Fibroblast of mammary gland (primary cell): ENCODE data around the gene OR11L1.

ENCODE experiments used
- DNase-seq: peaks from one replicate; pipeline ENCODE4 v3.0.0-alpha.2; 2010; ENCODE audit warnings: low read depth
- H3K4me3 ChIP-seq: 2 replicates; pipeline ENCODE4 v1.5.1; 2011; ENCODE audit warnings: low read depth, mild to moderate bottlenecking, low read length, moderate library complexity; ENCODE audit not compliant: control insufficient read depth
- TF ChIP-seq, protein P1 (sequence below): conservative IDR thresholded peaks from 2 replicates; pipeline ENCODE4 v1.5.1; 2011; ENCODE audit warnings: low read depth, low read length, inconsistent platforms; ENCODE audit not compliant: control insufficient read depth, insufficient read depth

Gene OR11L1

GRCh38 chr1:247845693-247846017 lies 4.0 kb upstream of the OR11L1 start:
- DNase-seq = no peak
- TF ChIP-seq, protein P1, sequence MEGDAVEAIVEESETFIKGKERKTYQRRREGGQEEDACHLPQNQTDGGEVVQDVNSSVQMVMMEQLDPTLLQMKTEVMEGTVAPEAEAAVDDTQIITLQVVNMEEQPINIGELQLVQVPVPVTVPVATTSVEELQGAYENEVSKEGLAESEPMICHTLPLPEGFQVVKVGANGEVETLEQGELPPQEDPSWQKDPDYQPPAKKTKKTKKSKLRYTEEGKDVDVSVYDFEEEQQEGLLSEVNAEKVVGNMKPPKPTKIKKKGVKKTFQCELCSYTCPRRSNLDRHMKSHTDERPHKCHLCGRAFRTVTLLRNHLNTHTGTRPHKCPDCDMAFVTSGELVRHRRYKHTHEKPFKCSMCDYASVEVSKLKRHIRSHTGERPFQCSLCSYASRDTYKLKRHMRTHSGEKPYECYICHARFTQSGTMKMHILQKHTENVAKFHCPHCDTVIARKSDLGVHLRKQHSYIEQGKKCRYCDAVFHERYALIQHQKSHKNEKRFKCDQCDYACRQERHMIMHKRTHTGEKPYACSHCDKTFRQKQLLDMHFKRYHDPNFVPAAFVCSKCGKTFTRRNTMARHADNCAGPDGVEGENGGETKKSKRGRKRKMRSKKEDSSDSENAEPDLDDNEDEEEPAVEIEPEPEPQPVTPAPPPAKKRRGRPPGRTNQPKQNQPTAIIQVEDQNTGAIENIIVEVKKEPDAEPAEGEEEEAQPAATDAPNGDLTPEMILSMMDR = no peak

GRCh38 chr1:247845011-247845692 lies 3.5 kb upstream of the OR11L1 start:
- no peak for DNase-seq

More at GRCh38 chr1:247845693-247846017, 4.0 kb upstream of the OR11L1 start:
- no peak overlapping the region for H3K4me3 ChIP-seq

DNA sequence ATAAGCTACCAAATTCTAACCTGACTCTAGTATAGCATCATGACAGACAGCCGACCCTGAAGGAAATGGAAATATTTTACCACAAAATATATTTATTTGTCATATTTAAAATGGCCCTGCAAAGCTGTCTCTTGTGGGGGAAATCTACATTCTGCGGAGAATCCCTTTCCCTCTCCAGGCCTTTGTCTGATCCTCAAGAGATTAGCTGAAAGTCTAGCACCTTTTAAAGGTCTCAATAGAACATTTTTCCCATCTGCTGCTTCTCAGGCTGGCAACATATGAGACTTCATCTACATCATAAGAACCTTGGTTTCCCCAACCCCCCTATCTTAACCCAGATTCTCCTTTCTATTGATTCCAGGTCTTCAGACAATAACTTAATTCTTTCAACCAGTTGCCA lies 1.7 kb upstream of the OR11L1 start:
- TF ChIP-seq, protein P1 = no peak
- no peak overlapping the region for H3K4me3 ChIP-seq
- no peak for DNase-seq

More at GRCh38 chr1:247845011-247845692, 3.5 kb upstream of the OR11L1 start:
- TF ChIP-seq, protein P1 = no peak
- no peak overlapping the region for H3K4me3 ChIP-seq

- DNase-seq = no peak
- TF ChIP-seq, protein P1 = no peak
- H3K4me3 ChIP-seq = no peak overlapping the region
Measured at GRCh38 chr1:247840818-247841217, 878 bp downstream of the OR11L1 start.

DNA sequence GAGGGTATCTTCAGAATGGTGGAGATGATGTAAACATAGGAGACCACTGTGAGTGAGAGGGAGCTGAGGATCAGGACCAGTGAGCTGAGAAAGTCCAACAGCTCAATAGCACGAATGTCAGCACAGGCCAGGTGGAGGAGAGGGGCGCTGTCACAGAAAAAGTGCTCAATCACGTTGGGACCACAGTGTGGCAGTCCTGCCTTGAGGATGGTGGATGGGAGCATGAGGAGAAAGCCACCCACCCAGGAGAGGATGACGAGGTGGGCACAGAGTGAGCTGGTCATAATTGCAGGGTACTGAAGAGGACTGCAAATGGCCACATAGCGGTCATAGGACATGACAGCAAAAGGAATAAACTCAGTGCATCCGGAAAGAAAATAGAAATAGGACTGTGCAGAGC lies 8.1 kb downstream of the OR11L1 start:
- TF ChIP-seq, protein P1 = no peak
- H3K4me3 ChIP-seq = no peak overlapping the region
- no peak for DNase-seq

DNA sequence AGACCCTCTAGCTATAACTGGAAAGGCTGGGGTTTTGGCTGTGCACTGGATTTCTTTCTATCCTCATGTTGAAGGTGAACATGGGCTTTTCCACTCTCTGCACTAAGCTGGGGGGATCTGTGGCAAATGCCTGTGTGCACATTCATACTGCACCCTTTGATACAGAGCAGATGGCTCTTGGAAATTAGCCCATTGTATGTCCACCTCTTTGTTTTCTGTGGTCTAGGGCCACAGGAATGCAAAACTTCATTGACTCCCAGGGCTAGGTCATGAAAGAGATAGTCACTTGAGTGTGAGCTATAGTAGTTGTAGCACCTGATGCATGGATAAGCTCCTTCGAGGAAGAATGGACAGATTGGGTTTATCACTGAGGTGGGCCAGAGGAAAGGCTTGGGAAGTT lies 12.0 kb downstream of the OR11L1 start:
- H3K4me3 ChIP-seq = no peak overlapping the region
- DNase-seq = no peak
- TF ChIP-seq, protein P1 = no peak

GRCh38 chr1:247825362-247825761 lies 16.3 kb downstream of the OR11L1 start:
- no peak overlapping the region for H3K4me3 ChIP-seq
- TF ChIP-seq, protein P1 = no peak

More at GRCh38 chr1:247825362-247825761, 16.3 kb downstream of the OR11L1 start:
- no peak for DNase-seq
